Endodermal cell (in vitro differentiated cells): ENCODE results near the gene CNOT4. TPM values are rescaled to one million over a fixed set of nuclear protein-coding genes. Genes with fewer than 3 reads are reported as not detected.
"Not testable (repeated sequence)": the region's sequence is repeated elsewhere in the genome, so short reads cannot be mapped to it uniquely, and the experiment has no call there.

Experiments
- DNase-seq: peaks from one replicate; pipeline ENCODE4 v3.0.0-alpha.2; 2017
- H3K27ac ChIP-seq: 2 replicates; pipeline ENCODE4 v1.5.1; 2013; ENCODE audit warnings: mild to moderate bottlenecking, low read depth, low read length, moderate library complexity
- H3K27me3 ChIP-seq: 2 replicates; pipeline ENCODE4 v1.6.1; 2013; ENCODE audit warnings: mild to moderate bottlenecking, low read length, moderate library complexity; ENCODE audit not compliant: insufficient read depth, control insufficient read depth, poor library complexity, severe bottlenecking
- H3K36me3 ChIP-seq: 2 replicates; pipeline ENCODE4 v1.7.0; 2013; ENCODE audit warnings: mild to moderate bottlenecking, low read length, moderate library complexity; ENCODE audit not compliant: control insufficient read depth, insufficient read depth
- H3K4me1 ChIP-seq: one replicate; pipeline ENCODE4 v1.7.0; 2013; ENCODE audit warnings: low read length; ENCODE audit not compliant: control insufficient read depth, insufficient read depth
- H3K4me3 ChIP-seq: 2 replicates; pipeline ENCODE4 v1.5.1; 2013; ENCODE audit warnings: mild to moderate bottlenecking, low read length, moderate library complexity
- H3K9ac ChIP-seq: 2 replicates; pipeline ENCODE4 v1.6.1; 2013; ENCODE audit warnings: mild to moderate bottlenecking, low read length, moderate library complexity; ENCODE audit not compliant: poor library complexity, severe bottlenecking; ENCODE audit errors: extremely low read depth
- H3K9me3 ChIP-seq: 2 replicates; pipeline ENCODE4 v1.6.1; 2013; ENCODE audit warnings: mild to moderate bottlenecking, low read length, moderate library complexity; ENCODE audit not compliant: control insufficient read depth
- H3K27ac Mint-ChIP-seq: 2 replicates; pipeline ENCODE4 v1.8.0; 2020; ENCODE audit warnings: mixed read lengths
- H3K27me3 Mint-ChIP-seq: 2 replicates; pipeline ENCODE4 v1.8.0; 2021; ENCODE audit warnings: mild to moderate bottlenecking, mixed read lengths; ENCODE audit not compliant: insufficient read depth
- H3K36me3 Mint-ChIP-seq: 2 replicates; pipeline ENCODE4 v1.8.0; 2020; ENCODE audit warnings: low read depth, mixed read lengths
- H3K4me1 Mint-ChIP-seq: 2 replicates; pipeline ENCODE4 v1.8.0; 2020; ENCODE audit warnings: mixed read lengths
- H3K4me3 Mint-ChIP-seq: 2 replicates; pipeline ENCODE4 v1.8.0; 2020; ENCODE audit warnings: mild to moderate bottlenecking, moderate library complexity, mixed read lengths
- H3K9me3 Mint-ChIP-seq: 2 replicates; pipeline ENCODE4 v1.8.0; 2020; ENCODE audit warnings: mild to moderate bottlenecking, mixed read lengths
- CTCF ChIP-seq: fragments of 200-600 bp; sonication (generic); conservative IDR thresholded peaks from 2 replicates; pipeline ENCODE4 v1.5.0; 2021; ENCODE audit warnings: antibody characterized with exemption, mild to moderate bottlenecking
- WGBS, 2 experiments: methylation state at CpG; one replicate each; pipeline versions ENCODE4 v1.1.5 to v1.1.7; 2013; ENCODE audit warnings: missing lambda C conversion rate in 2 of 2, mixed read lengths in 1 of 2; ENCODE audit not compliant: insufficient coverage in 1 of 2, insufficient read length in 1 of 2; 5-methylcytosine and 5-hydroxymethylcytosine counted together
- total RNA-seq, 2 donors: library from RNA; stranded (reverse); fragmentation: NEBNext Ultra II Directional in 1 of 2; extraction: Animal tissue kit (Norgen Biotek cat#: 25700) in 1 of 2; gene quantifications; 2 replicates in 1 of 2; 3 replicates in 1 of 2; pipeline ENCODE4 v1.2.1, GENCODE V29; 2021

CNOT4 gene
- total RNA-seq, 2 donors from 2014 or later = 22.7 to 23.8 TPM

- Histone ChIP-seq H3K27me3 (no peaks in the 10 kb centered on the region), H3K9ac (no peak overlapping the region), H3K4me3 (no peak overlapping the region), H3K4me1 (no peaks in the 10 kb centered on the region), H3K27ac (no peak overlapping the region), H3K9me3 (no peaks in the 10 kb centered on the region), H3K36me3 (no peaks in the 10 kb centered on the region)
- no peak for DNase-seq
- Mint-ChIP-seq H3K36me3 (peaks cover under 1% of the 10 kb centered on the region), H3K9me3 (no peaks in the 10 kb centered on the region), H3K4me3 (no peak overlapping the region), H3K27ac (no peak overlapping the region), H3K4me1 (peaks cover 14% of the 10 kb centered on the region), H3K27me3 (no peaks in the 10 kb centered on the region)
- WGBS, 2 experiments = 88% methylated on average over 3 of the region's 3 CpGs; no CpG with 5 or more reads in 1 of the 2 experiments
- no peak for TF ChIP-seq CTCF
Measured at GRCh38 chr7:135499818-135500217, 10.1 kb downstream of the CNOT4 start.

- not testable (repeated sequence) for H3K4me3 Mint-ChIP-seq, H3K36me3 ChIP-seq, H3K9ac ChIP-seq, H3K27ac Mint-ChIP-seq, H3K27me3 ChIP-seq, DNase-seq, H3K4me1 ChIP-seq, H3K9me3 Mint-ChIP-seq, H3K4me3 ChIP-seq, H3K36me3 Mint-ChIP-seq, H3K9me3 ChIP-seq, H3K27ac ChIP-seq, H3K27me3 Mint-ChIP-seq
- peaks cover 14% of the 10 kb centered on the region for H3K4me1 Mint-ChIP-seq
- 91 to 96% methylated on average over 4 to 6 of the region's 6 CpGs for WGBS, 2 experiments
Measured at GRCh38 chr7:135497161-135497560, 12.7 kb downstream of the CNOT4 start.

- Mint-ChIP-seq H3K4me3 (no peak overlapping the region), H3K27me3 (no peaks in the 10 kb centered on the region), H3K27ac (no peak overlapping the region), H3K9me3 (no peaks in the 10 kb centered on the region), H3K36me3 (no peaks in the 10 kb centered on the region), H3K4me1 (peaks cover 5% of the 10 kb centered on the region)
- no peak for DNase-seq
- TF ChIP-seq CTCF = no peak
- 93 to 100% methylated on average over 1 of the region's 1 CpG for WGBS, 2 experiments
- no peak overlapping the region for H3K4me3 ChIP-seq
- H3K36me3 ChIP-seq = no peaks in the 10 kb centered on the region
- H3K27me3 ChIP-seq = no peaks in the 10 kb centered on the region
- H3K9me3 ChIP-seq = no peaks in the 10 kb centered on the region
- no peak overlapping the region for H3K27ac ChIP-seq
- H3K4me1 ChIP-seq = no peaks in the 10 kb centered on the region
- H3K9ac ChIP-seq = no peak overlapping the region
Measured at GRCh38 chr7:135493362-135493761, 16.5 kb downstream of the CNOT4 start.

- no peak overlapping the region for H3K27ac Mint-ChIP-seq
- H3K36me3 Mint-ChIP-seq = no peaks in the 10 kb centered on the region
- Histone ChIP-seq H3K36me3 (no peaks in the 10 kb centered on the region), H3K4me3 (no peak overlapping the region), H3K4me1 (no peaks in the 10 kb centered on the region), H3K27me3 (no peaks in the 10 kb centered on the region), H3K9me3 (no peaks in the 10 kb centered on the region), H3K9ac (no peak overlapping the region), H3K27ac (no peak overlapping the region)
- H3K4me3 Mint-ChIP-seq = no peak overlapping the region
- TF ChIP-seq CTCF = no peak
- DNase-seq = no peak
- 92 to 94% methylated on average over 4 of the region's 4 CpGs for WGBS, 2 experiments
- H3K9me3 Mint-ChIP-seq = no peaks in the 10 kb centered on the region
- no peaks in the 10 kb centered on the region for H3K27me3 Mint-ChIP-seq
- H3K4me1 Mint-ChIP-seq = peaks cover 5% of the 10 kb centered on the region
Measured at GRCh38 chr7:135492151-135492550, 17.8 kb downstream of the CNOT4 start.
